Tibial nerve (tissue), 4 donors: ENCODE data around the gene SLC35F2.

Source experiments
- CTCF ChIP-seq, 5 experiments: fragments of 200-600 bp in 3 of 5; fragments of 450-650 bp in 2 of 5; sonication (generic) in 3 of 5; IDR thresholded peaks; one replicate each; pipeline ENCODE4 v1.5.1; 2016 to 2019; ENCODE audit warnings: antibody characterized with exemption in 5 of 5, mild to moderate bottlenecking in 3 of 5, moderate library complexity in 2 of 5
- EP300 ChIP-seq, 2 donors: sonication (generic); formaldehyde crosslinking; IDR thresholded peaks; one replicate each; pipeline ENCODE4 v1.6.1; 2017; ENCODE audit warnings: antibody characterized with exemption in 2 of 2, mild to moderate bottlenecking in 1 of 2
- POLR2A ChIP-seq, 2 donors: fragments of 450-650 bp; IDR thresholded peaks; one replicate each; pipeline ENCODE4 v1.6.1; 2017; ENCODE audit warnings: antibody characterized with exemption in 2 of 2, mild to moderate bottlenecking in 2 of 2, moderate library complexity in 2 of 2

GRCh38 chr11:107859459-107860239 lies 1.1 kb upstream of the SLC35F2 start:
- no peak for TF ChIP-seq CTCF (IDR thresholded peaks at IDR 0.05)
- TF ChIP-seq POLR2A (IDR thresholded peaks at IDR 0.05): no peak
- TF ChIP-seq EP300 (IDR thresholded peaks at IDR 0.05): no peak
